ENCODE data around the gene THUMPD2.

The THUMPD2 gene

GRCh38 chr2:39735648-39736047 is 43.4 kb downstream of the THUMPD2 start:
- DNase-seq (ENCODE audit: low spot score): no peak
- no peak for TF ChIP-seq CTCF (IDR thresholded peaks at IDR 0.05)
- H3K4me3 ChIP-seq: peak overlapping the region; percentile 40
- peak overlapping the region; percentile 19 to 78 for H3K27ac ChIP-seq

- TF ChIP-seq CTCF (IDR thresholded peaks at IDR 0.05): no peak
- DNase-seq (ENCODE audit: low spot score): no peak
- Histone ChIP-seq H3K4me3 (no peak overlapping the region), H3K27ac (peak overlapping the region in 1 of 2 donors; percentile 78)
Observed at GRCh38 chr2:39734445-39734844, 44.6 kb downstream of the THUMPD2 start.

- H3K27ac ChIP-seq: no peak overlapping the region
- no peak for DNase-seq (ENCODE audit: low spot score)
- no peak for TF ChIP-seq CTCF (IDR thresholded peaks at IDR 0.05)
Observed at GRCh38 chr2:39733070-39733674, 45.9 kb downstream of the THUMPD2 start.

GRCh38 chr2:39732482-39732881 is 46.6 kb downstream of the THUMPD2 start:
- DNase-seq (ENCODE audit: low spot score): no peak
- no peak for TF ChIP-seq CTCF (IDR thresholded peaks at IDR 0.05)
- no peak overlapping the region for H3K27ac ChIP-seq
- no peak overlapping the region for H3K4me3 ChIP-seq

More at GRCh38 chr2:39733070-39733674, 45.9 kb downstream of the THUMPD2 start:
- no peak overlapping the region for H3K4me3 ChIP-seq

GRCh38 chr2:39731546-39731945 is 47.5 kb downstream of the THUMPD2 start:
- no peak for TF ChIP-seq CTCF (IDR thresholded peaks at IDR 0.05)
- Histone ChIP-seq H3K27ac (no peak overlapping the region), H3K4me3 (no peak overlapping the region)
- DNase-seq (ENCODE audit: low spot score): no peak

GRCh38 chr2:39730685-39731302 is 48.3 kb downstream of the THUMPD2 start:
- H3K27ac ChIP-seq: no peak overlapping the region
- no peak for DNase-seq (ENCODE audit: low spot score)
- TF ChIP-seq CTCF (IDR thresholded peaks at IDR 0.05): no peak
- H3K4me3 ChIP-seq: no peak overlapping the region

GRCh38 chr2:39730276-39730675 is 48.8 kb downstream of the THUMPD2 start:
- TF ChIP-seq CTCF (IDR thresholded peaks at IDR 0.05): no peak
- Histone ChIP-seq H3K27ac (no peak overlapping the region), H3K4me3 (no peak overlapping the region)
- no peak for DNase-seq (ENCODE audit: low spot score)

All from coronary artery (tissue), 2 donors.